Stimulated activated CD4-positive, alpha-beta T cell treated with anti-CD3 and anti-CD28 coated beads, TNF-alpha, amount 100 ng/mL, for 24 hours (primary cell): ENCODE results near the gene NDUFS8.
"Not testable (repeated sequence)": the region's sequence is repeated elsewhere in the genome, so short reads cannot be mapped to it uniquely, and the experiment has no call there.

ENCODE experiments used
- DNase-seq, 3 experiments: peaks; one replicate each; pipeline ENCODE4 v3.0.0-alpha.2; 2020; ENCODE audit warnings: low read depth in 3 of 3

NDUFS8 gene

GRCh38 chr11:68030318-68031143 is at the start of gene NDUFS8:
Gene NDUFS8, plus strand, starts transcription at chr11:68030681. Its CDS starts 1,471 bp downstream, at chr11:68032152.
- peak; percentile 95 to 98 (median 96) for DNase-seq

GRCh38 chr11:67981226-67981625 is 49.3 kb upstream of the NDUFS8 start:
- not testable (repeated sequence) for DNase-seq

GRCh38 chr11:67982255-67982857 is 48.1 kb upstream of the NDUFS8 start:
- not testable (repeated sequence) for DNase-seq

- DNase-seq = no peak
Observed at GRCh38 chr11:67983951-67984350, 46.5 kb upstream of the NDUFS8 start.

GRCh38 chr11:67985302-67985701 is 45.2 kb upstream of the NDUFS8 start:
- not testable (repeated sequence) for DNase-seq

GRCh38 chr11:67990546-67991346 is 39.7 kb upstream of the NDUFS8 start:
- not testable (repeated sequence) for DNase-seq

- not testable (repeated sequence) for DNase-seq
Observed at GRCh38 chr11:67991347-67992121, 38.9 kb upstream of the NDUFS8 start.

GRCh38 chr11:67993821-67994220 is 36.7 kb upstream of the NDUFS8 start:
- DNase-seq = peak in 1 of 3 experiments; percentile 39

- DNase-seq = not testable (repeated sequence)
Observed at GRCh38 chr11:67994387-67994786, 36.1 kb upstream of the NDUFS8 start.

GRCh38 chr11:67995129-67995528 is 35.4 kb upstream of the NDUFS8 start:
- not testable (repeated sequence) for DNase-seq

GRCh38 chr11:67995579-67995978 is 34.9 kb upstream of the NDUFS8 start:
- not testable (repeated sequence) for DNase-seq

- DNase-seq = no peak
Observed at GRCh38 chr11:67996051-67996450, 34.4 kb upstream of the NDUFS8 start.

GRCh38 chr11:67996622-67997474 is 33.6 kb upstream of the NDUFS8 start:
- DNase-seq = peak in 2 of 3 experiments; percentile 30 to 54

- DNase-seq = no peak
Observed at GRCh38 chr11:67997475-67997921, 33.0 kb upstream of the NDUFS8 start.

GRCh38 chr11:67998150-67999045 is 32.1 kb upstream of the NDUFS8 start:
- DNase-seq = no peak

- DNase-seq = no peak
Observed at GRCh38 chr11:67999201-67999629, 31.3 kb upstream of the NDUFS8 start.

- DNase-seq = no peak
Observed at GRCh38 chr11:67999704-68000103, 30.8 kb upstream of the NDUFS8 start.

GRCh38 chr11:68002575-68002937 is 27.9 kb upstream of the NDUFS8 start:
- DNase-seq = no peak
